ENCODE data around the gene GP9.

The GP9 gene

DNA sequence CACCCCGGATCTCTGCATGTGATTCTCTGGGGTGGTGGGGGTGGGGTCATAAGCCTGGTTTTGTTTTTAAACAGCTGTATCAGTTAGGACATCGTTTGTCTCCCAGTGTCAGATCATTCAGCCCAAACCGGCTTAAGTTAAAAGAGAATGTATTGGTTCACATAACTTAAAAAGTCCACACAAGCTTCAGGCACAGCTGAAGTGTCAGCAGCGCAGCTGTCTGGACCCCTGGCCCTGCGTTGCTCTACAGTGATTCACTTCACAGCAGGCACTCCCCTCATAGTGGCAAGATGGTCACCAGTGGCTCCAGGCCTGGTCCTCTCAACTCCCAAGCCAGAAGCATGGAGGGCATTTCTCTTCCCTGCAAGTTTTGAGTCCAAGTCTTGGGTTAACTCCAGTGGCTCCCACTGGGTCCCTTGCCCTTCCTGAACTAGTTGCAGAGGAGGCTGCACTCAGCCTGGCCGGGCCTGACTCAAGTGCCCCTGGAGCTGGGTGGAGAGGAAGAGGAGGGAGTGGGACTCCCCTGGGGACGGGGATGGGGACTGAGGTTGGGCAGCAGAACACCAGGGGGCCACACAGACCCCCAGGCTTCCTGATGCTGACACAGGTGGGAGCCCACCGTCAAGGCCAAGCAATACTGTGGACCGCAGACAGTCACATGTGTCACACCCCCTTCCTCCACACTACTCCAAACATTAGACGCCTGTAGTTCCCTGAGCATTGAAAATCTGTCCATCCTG, 28.9 kb upstream of the GP9 start:
- ChIA-PET CTCF (interaction anchor here (1.2 to 1.3 kb wide), 2 partner anchors 21 to 214 kb away, joined by 3 to 4 read pairs; no protein-coding TSS in a partner anchor), POLR2A (no interaction called here)
- no peak for DNase-seq (ENCODE audit: low read depth, low spot score)
- TF ChIP-seq, protein P1, sequence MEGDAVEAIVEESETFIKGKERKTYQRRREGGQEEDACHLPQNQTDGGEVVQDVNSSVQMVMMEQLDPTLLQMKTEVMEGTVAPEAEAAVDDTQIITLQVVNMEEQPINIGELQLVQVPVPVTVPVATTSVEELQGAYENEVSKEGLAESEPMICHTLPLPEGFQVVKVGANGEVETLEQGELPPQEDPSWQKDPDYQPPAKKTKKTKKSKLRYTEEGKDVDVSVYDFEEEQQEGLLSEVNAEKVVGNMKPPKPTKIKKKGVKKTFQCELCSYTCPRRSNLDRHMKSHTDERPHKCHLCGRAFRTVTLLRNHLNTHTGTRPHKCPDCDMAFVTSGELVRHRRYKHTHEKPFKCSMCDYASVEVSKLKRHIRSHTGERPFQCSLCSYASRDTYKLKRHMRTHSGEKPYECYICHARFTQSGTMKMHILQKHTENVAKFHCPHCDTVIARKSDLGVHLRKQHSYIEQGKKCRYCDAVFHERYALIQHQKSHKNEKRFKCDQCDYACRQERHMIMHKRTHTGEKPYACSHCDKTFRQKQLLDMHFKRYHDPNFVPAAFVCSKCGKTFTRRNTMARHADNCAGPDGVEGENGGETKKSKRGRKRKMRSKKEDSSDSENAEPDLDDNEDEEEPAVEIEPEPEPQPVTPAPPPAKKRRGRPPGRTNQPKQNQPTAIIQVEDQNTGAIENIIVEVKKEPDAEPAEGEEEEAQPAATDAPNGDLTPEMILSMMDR (IDR thresholded peaks at IDR 0.05; ENCODE audit: insufficient read depth, low read length, missing control alignments): no peak
- no peak overlapping the region for H3K4me3 ChIP-seq (ENCODE audit: low read depth, low read length)

DNA sequence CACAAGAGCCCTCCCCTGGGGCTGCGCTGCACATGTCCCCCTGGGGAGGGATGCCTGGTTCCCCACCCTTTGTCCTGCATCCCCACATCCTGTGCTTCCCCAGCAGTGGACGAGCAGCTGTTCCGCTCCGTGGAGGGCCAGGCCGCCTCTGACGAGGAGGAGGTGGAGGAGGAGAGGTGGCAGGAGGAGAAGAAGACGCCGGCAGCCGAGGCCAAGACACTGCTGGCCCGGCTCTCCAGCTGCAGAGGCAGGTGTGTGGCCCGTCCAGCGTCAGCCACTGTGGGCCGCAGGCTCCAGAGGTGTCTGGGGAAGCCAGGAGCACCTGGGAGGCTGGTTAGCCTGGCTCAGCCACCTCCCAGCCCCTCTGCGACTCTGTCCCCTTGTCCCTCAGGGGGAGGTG, 27.9 kb upstream of the GP9 start:
- ChIA-PET CTCF (interaction anchor here (0.9 to 3.0 kb wide), 3 partner anchors 19 to 63 kb away, joined by 3 to 10 read pairs (median 7); no protein-coding TSS in a partner anchor), POLR2A (no interaction called here)
- no peak overlapping the region for H3K4me3 ChIP-seq (ENCODE audit: low read depth, low read length)
- no peak for DNase-seq (ENCODE audit: low read depth, low spot score)
- TF ChIP-seq, protein P1 (IDR thresholded peaks at IDR 0.05; ENCODE audit: insufficient read depth, low read length, missing control alignments): no peak

DNA sequence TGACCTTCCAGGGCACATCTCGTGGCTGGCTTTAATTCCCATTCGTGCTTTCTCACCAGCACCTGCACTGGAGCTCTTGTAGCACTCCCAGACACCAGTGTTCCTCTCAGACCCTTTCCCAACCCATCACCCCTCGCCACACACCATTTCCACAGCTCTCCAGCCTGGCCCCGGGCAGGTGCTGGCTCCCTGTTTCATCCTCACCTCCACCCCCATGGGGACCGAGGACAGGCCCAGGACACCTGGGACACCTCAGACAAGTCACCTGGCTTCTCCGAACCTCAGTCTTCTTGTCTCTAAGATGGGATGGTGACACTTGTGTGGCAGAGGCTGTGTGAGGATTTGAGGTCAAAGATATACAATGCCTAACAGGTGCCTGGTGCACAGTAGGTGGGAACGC, 27.4 kb upstream of the GP9 start:
- POLR2A ChIA-PET: no interaction called here
- DNase-seq (ENCODE audit: low read depth, low spot score): no peak
- CTCF ChIA-PET: interaction anchor here (0.9 to 3.0 kb wide), 3 partner anchors 18 to 63 kb away, joined by 3 to 10 read pairs (median 7); no protein-coding TSS in a partner anchor
- TF ChIP-seq, protein P1 (IDR thresholded peaks at IDR 0.05; ENCODE audit: insufficient read depth, low read length, missing control alignments): no peak
- H3K4me3 ChIP-seq (ENCODE audit: low read depth, low read length): no peak overlapping the region

DNA sequence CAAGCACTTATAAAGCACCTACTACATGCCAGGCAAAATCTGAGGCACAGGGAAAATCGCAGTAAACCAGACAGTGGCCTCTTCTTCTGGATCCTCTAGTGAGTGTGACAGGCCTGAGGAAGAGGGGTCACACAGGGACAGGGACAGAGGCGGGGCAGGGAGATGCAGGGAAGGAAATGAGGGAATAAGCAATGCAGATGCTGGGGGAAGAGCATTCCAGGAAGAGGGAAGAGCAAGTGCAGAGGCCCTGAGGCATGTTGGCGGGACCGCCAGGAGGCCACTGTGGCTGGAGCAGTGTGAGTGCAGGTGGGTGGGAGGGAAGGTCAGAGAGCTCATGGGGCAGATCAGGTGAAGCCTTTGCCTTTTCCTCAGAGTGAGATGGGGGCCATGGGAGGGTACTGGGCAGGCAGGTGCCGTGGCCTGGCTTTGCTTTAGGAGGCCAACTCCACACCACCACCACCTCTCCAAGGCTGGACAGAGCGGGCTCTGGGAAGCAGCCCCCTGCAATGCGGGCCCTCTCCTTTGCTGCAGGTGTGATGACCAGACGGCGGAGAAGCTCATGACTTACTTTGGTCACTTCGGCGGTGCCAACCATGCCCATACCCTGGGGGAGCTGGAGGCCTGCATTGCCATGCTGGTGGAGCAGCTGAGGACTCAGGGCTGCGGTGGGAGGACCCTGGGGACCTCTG, 26.8 kb upstream of the GP9 start:
- ChIA-PET POLR2A (interaction anchor here (1.0 kb wide), 1 partner anchor 12 kb away, joined by 3 read pairs; no protein-coding TSS in a partner anchor), CTCF (interaction anchor here (0.9 to 3.0 kb wide), 3 partner anchors 18 to 64 kb away, joined by 3 to 10 read pairs (median 7); no protein-coding TSS in a partner anchor)
- TF ChIP-seq, protein P1 (IDR thresholded peaks at IDR 0.05; ENCODE audit: insufficient read depth, low read length, missing control alignments): no peak
- DNase-seq (ENCODE audit: low read depth, low spot score): no peak
- H3K4me3 ChIP-seq (ENCODE audit: low read depth, low read length): no peak overlapping the region

DNA sequence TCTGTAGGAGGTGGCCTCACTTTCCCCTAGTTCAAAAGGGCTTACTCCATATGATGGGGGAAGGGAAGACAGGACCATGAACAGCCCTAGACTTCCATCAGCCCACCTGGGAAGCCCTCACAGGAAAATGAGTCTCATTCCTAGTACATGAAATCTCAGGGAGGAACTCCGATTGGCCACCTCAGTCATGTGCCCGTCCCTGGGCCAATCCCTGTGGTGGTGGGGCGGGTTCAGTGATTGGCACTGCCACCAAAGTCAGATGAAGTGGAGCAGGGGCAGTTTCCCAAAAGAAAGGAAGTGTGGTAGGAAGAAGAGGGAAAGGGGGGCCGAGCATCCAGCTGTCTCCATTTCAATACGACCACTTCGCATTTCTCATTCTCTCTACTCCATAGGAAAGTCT, 25.9 kb upstream of the GP9 start:
- TF ChIP-seq, protein P1 (IDR thresholded peaks at IDR 0.05; ENCODE audit: insufficient read depth, low read length, missing control alignments): no peak
- CTCF ChIA-PET: interaction anchor here (1.1 to 3.0 kb wide), 2 partner anchors 14 to 19 kb away, joined by 3 to 10 read pairs; no protein-coding TSS in a partner anchor
- no peak overlapping the region for H3K4me3 ChIP-seq (ENCODE audit: low read depth, low read length)
- POLR2A ChIA-PET: interaction anchor here (1.0 kb wide), 1 partner anchor 13 kb away, joined by 3 read pairs; no protein-coding TSS in a partner anchor
- DNase-seq (ENCODE audit: low read depth, low spot score): no peak

All from AG04449 (cell line).